Measurements from ENCODE around the gene SAPCD1. TPM values are rescaled to one million over a fixed set of nuclear protein-coding genes. Genes with fewer than 3 reads are reported as not detected.

The SAPCD1 gene
- polyA plus RNA-seq, 1 of the 3 experiments (the other 2 are of a cell fraction): 5.9 TPM

- H3K9me3 ChIP-seq: no peaks in the 10 kb centered on the region
- peak within 1 kb of the TSS; percentile 85 to 86 for H3K4me3 ChIP-seq (ENCODE audit: low read depth in 2 of 2, low read length in 1 of 2)
- H3K36me3 ChIP-seq (replicated peaks in 1 of 2; ENCODE audit: control insufficient read depth in 1 of 2, insufficient read depth in 2 of 2, low read length in 1 of 2): peaks cover 21 to 33% of the 10 kb centered on the region in 2 experiments
- H3K79me2 ChIP-seq (ENCODE audit: insufficient read depth): peaks cover 74% of the 10 kb centered on the region
- peak within 1 kb of the TSS; percentile 99 for H3K4me2 ChIP-seq
- peak within 1 kb of the TSS; percentile 97 for H3K9ac ChIP-seq
- peaks cover 22 to 31% of the 10 kb centered on the region in 2 experiments; a peak in 3 of 4 replicates for H3K4me1 ChIP-seq (ENCODE audit: control insufficient read depth in 1 of 2, insufficient read depth in 2 of 2, low read depth in 1 of 2, low read length in 1 of 2)
- no peaks in the 10 kb centered on the region for H3K9me2 ChIP-seq
- DNase-seq: peak; percentile 87
- 0 out of 2 replicates have a peak within 1 kb of the TSS, but pooled peaks have one; percentile 15 for H2AFZ ChIP-seq (ENCODE audit: low read depth)
- H3F3A ChIP-seq (replicated peaks; ENCODE audit: insufficient read depth): peaks cover 52% of the 10 kb centered on the region
- ChIA-PET POLR2A (interaction anchor here (1.2 to 2.1 kb wide), 5 partner anchors 33 to 99 kb away, joined by 3 to 6 read pairs (median 4); partner anchors contain the start of genes ABHD16A, HSPA1A and HSPA1L), CTCF (interaction anchor here (0.8 to 5.5 kb wide), 6 partner anchors 12 to 95 kb away, joined by 3 to 23 read pairs (median 4); partner anchors contain the start of gene VARS1)
- 1% methylated on average over 15 of the region's 24 CpGs for WGBS (ENCODE audit: low lambda C conversion rate)
- H3K27ac ChIP-seq (ENCODE audit: low read depth in 2 of 2, low read length in 1 of 2): peak within 1 kb of the TSS; percentile 88 to 90
- peaks cover 21% of the 10 kb centered on the region for H4K20me1 ChIP-seq (ENCODE audit: insufficient read depth)
- no peaks in the 10 kb centered on the region for H3K27me3 ChIP-seq (ENCODE audit: insufficient read depth)
- TF ChIP-seq, protein P1, sequence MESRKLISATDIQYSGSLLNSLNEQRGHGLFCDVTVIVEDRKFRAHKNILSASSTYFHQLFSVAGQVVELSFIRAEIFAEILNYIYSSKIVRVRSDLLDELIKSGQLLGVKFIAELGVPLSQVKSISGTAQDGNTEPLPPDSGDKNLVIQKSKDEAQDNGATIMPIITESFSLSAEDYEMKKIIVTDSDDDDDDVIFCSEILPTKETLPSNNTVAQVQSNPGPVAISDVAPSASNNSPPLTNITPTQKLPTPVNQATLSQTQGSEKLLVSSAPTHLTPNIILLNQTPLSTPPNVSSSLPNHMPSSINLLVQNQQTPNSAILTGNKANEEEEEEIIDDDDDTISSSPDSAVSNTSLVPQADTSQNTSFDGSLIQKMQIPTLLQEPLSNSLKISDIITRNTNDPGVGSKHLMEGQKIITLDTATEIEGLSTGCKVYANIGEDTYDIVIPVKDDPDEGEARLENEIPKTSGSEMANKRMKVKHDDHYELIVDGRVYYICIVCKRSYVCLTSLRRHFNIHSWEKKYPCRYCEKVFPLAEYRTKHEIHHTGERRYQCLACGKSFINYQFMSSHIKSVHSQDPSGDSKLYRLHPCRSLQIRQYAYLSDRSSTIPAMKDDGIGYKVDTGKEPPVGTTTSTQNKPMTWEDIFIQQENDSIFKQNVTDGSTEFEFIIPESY (IDR thresholded peaks at IDR 0.05; ENCODE audit: borderline replicate concordance, low read depth): no peak
- TF ChIP-seq RXRA (IDR thresholded peaks at IDR 0.05; ENCODE audit: borderline replicate concordance, low read depth) (no peak), TAF1 (IDR thresholded peaks at IDR 0.05; ENCODE audit: borderline replicate concordance, low read depth, low read length) (peak; percentile 55), GABPA (IDR thresholded peaks at IDR 0.05; ENCODE audit: low read depth) (peak; percentile 46; the same call in 1 of the 2 replicates), MXI1 (IDR thresholded peaks at IDR 0.05; ENCODE audit: low read depth, low read length) (peak; percentile 71), SIN3A (IDR thresholded peaks at IDR 0.05; ENCODE audit: borderline replicate concordance, low read depth, low read length) (peak; percentile 52; the same call in 1 of the 2 replicates), FOSL2 (IDR thresholded peaks at IDR 0.05; ENCODE audit: borderline replicate concordance, low read depth) (peak; percentile 85), MEF2A (IDR thresholded peaks at IDR 0.05; ENCODE audit: borderline replicate concordance, low read depth) (no peak), GATA2 (CRISPR knock-in tag; IDR thresholded peaks at IDR 0.05) (no peak), JUND (IDR thresholded peaks at IDR 0.05) (peak; percentile 73), FOXM1 (IDR thresholded peaks at IDR 0.05; ENCODE audit: low read depth) (no peak), IRF3 (IDR thresholded peaks at IDR 0.05; ENCODE audit: low read depth, low read length) (no peak), POLR2AphosphoS5 (IDR thresholded peaks at IDR 0.05; ENCODE audit: low read depth, low read length) (peak; percentile 95), RAD21 (IDR thresholded peaks at IDR 0.05; ENCODE audit: low read length) (no peak), NFIC (IDR thresholded peaks at IDR 0.05; ENCODE audit: borderline replicate concordance) (no peak), PBX3 (IDR thresholded peaks at IDR 0.05) (peak; percentile 19; the same call in 1 of the 2 replicates), EZH2phosphoT487 (IDR thresholded peaks at IDR 0.05; ENCODE audit: borderline replicate concordance, low read depth) (no peak), TCF12 (IDR thresholded peaks at IDR 0.05) (no peak), YY1 (IDR thresholded peaks at IDR 0.05; ENCODE audit: low read depth) (0 out of 2 replicates have a peak, but pooled peaks have one; percentile 51), RFX5 (IDR thresholded peaks at IDR 0.05; ENCODE audit: low read length) (no peak)
- TF ChIP-seq, protein P2, sequence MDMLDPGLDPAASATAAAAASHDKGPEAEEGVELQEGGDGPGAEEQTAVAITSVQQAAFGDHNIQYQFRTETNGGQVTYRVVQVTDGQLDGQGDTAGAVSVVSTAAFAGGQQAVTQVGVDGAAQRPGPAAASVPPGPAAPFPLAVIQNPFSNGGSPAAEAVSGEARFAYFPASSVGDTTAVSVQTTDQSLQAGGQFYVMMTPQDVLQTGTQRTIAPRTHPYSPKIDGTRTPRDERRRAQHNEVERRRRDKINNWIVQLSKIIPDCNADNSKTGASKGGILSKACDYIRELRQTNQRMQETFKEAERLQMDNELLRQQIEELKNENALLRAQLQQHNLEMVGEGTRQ (IDR thresholded peaks at IDR 0.05; ENCODE audit: borderline replicate concordance, low read depth, low read length): no peak
- TF ChIP-seq, protein P3, sequence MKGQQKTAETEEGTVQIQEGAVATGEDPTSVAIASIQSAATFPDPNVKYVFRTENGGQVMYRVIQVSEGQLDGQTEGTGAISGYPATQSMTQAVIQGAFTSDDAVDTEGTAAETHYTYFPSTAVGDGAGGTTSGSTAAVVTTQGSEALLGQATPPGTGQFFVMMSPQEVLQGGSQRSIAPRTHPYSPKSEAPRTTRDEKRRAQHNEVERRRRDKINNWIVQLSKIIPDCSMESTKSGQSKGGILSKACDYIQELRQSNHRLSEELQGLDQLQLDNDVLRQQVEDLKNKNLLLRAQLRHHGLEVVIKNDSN (IDR thresholded peaks at IDR 0.05; ENCODE audit: borderline replicate concordance, low read depth): no peak
- TF ChIP-seq, protein P4, sequence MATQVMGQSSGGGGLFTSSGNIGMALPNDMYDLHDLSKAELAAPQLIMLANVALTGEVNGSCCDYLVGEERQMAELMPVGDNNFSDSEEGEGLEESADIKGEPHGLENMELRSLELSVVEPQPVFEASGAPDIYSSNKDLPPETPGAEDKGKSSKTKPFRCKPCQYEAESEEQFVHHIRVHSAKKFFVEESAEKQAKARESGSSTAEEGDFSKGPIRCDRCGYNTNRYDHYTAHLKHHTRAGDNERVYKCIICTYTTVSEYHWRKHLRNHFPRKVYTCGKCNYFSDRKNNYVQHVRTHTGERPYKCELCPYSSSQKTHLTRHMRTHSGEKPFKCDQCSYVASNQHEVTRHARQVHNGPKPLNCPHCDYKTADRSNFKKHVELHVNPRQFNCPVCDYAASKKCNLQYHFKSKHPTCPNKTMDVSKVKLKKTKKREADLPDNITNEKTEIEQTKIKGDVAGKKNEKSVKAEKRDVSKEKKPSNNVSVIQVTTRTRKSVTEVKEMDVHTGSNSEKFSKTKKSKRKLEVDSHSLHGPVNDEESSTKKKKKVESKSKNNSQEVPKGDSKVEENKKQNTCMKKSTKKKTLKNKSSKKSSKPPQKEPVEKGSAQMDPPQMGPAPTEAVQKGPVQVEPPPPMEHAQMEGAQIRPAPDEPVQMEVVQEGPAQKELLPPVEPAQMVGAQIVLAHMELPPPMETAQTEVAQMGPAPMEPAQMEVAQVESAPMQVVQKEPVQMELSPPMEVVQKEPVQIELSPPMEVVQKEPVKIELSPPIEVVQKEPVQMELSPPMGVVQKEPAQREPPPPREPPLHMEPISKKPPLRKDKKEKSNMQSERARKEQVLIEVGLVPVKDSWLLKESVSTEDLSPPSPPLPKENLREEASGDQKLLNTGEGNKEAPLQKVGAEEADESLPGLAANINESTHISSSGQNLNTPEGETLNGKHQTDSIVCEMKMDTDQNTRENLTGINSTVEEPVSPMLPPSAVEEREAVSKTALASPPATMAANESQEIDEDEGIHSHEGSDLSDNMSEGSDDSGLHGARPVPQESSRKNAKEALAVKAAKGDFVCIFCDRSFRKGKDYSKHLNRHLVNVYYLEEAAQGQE (IDR thresholded peaks at IDR 0.05; ENCODE audit: low read depth, low read length): no peak
Measured at GRCh38 chr6:31736021-31736767, 26.3 kb upstream of the SAPCD1 start, which contains the start of gene CLIC1. TSS of gene CLIC1 (minus strand) at chr6:31736530. CDS start at chr6:31736300, 230 bp downstream.
